Liver (tissue), 9 donors: ENCODE results near the gene SLC43A3. TPM values are rescaled to one million over a fixed set of nuclear protein-coding genes. Genes with fewer than 3 reads are reported as not detected.

Experiments used
- DNase-seq: peaks from one replicate; pipeline ENCODE4 v3.0.0-alpha.2; 2017; ENCODE audit warnings: low spot score
- H3K27ac ChIP-seq, 2 donors: one replicate each; pipeline ENCODE4 v1.7.0; 2013; ENCODE audit warnings: inconsistent platforms in 2 of 2, low read length in 2 of 2, control low read depth in 1 of 2, low read depth in 1 of 2, mild to moderate bottlenecking in 1 of 2
- H3K27me3 ChIP-seq, 4 donors: one replicate each; pipeline versions ENCODE4 v1.6.1 to v1.7.0; 2013; ENCODE audit warnings: low read length in 3 of 4, inconsistent platforms in 1 of 4, mild to moderate bottlenecking in 1 of 4, moderate library complexity in 1 of 4; ENCODE audit not compliant: control insufficient read depth in 4 of 4, insufficient read depth in 4 of 4
- H3K36me3 ChIP-seq, 4 donors: one replicate each; pipeline versions ENCODE4 v1.6.1 to v1.7.0; 2013; ENCODE audit warnings: low read length in 3 of 4, mild to moderate bottlenecking in 3 of 4, low read depth in 1 of 4, moderate library complexity in 1 of 4; ENCODE audit not compliant: control insufficient read depth in 4 of 4, insufficient read depth in 3 of 4
- H3K4me1 ChIP-seq, 4 donors: one replicate each; pipeline versions ENCODE4 v1.6.1 to v1.7.0; 2013; ENCODE audit warnings: low read length in 3 of 4, mild to moderate bottlenecking in 3 of 4, moderate library complexity in 1 of 4; ENCODE audit not compliant: control insufficient read depth in 4 of 4, insufficient read depth in 4 of 4
- H3K4me3 ChIP-seq, 3 donors: one replicate each; pipeline versions ENCODE4 v1.6.1 to v1.7.0; 2013; ENCODE audit warnings: low read length in 3 of 3, control low read depth in 1 of 3, low read depth in 1 of 3, mild to moderate bottlenecking in 1 of 3
- H3K9ac ChIP-seq, 2 donors: one replicate each; pipeline ENCODE4 v1.7.0; 2013; ENCODE audit warnings: low read length in 2 of 2, mild to moderate bottlenecking in 2 of 2, moderate library complexity in 2 of 2, control low read depth in 1 of 2, low read depth in 1 of 2
- H3K9me3 ChIP-seq, 4 donors: one replicate each; pipeline versions ENCODE4 v1.6.1 to v1.7.0; 2013; ENCODE audit warnings: low read length in 3 of 4; ENCODE audit not compliant: control insufficient read depth in 4 of 4
- ATF3 ChIP-seq: IDR thresholded peaks from 2 replicates; pipeline ENCODE4 v1.6.1; 2016; ENCODE audit warnings: antibody characterized with exemption
- CTCF ChIP-seq: fragments of 150-350 bp; IDR thresholded peaks from 2 replicates; pipeline ENCODE4 v1.5.1; 2017; ENCODE audit warnings: improper control_type of control experiment, low read depth, low read length; ENCODE audit not compliant: missing input control
- EGR1 ChIP-seq, 2 donors: IDR thresholded peaks; 2 replicates each; pipeline ENCODE4 v1.6.1; 2016 to 2018; ENCODE audit warnings: antibody characterized with exemption in 2 of 2, low read depth in 2 of 2
- FOXA1 ChIP-seq: IDR thresholded peaks from 2 replicates; pipeline ENCODE4 v1.6.1; 2016; ENCODE audit warnings: antibody characterized with exemption
- FOXA2 ChIP-seq: IDR thresholded peaks from 2 replicates; pipeline ENCODE4 v1.6.1; 2016; ENCODE audit warnings: antibody characterized with exemption
- GABPA ChIP-seq, 2 donors: IDR thresholded peaks in 1 of 2; conservative IDR thresholded peaks in 1 of 2; 2 replicates each; pipeline ENCODE4 v1.6.1; 2016; ENCODE audit warnings: antibody characterized with exemption in 2 of 2, mild to moderate bottlenecking in 1 of 2, moderate library complexity in 1 of 2
- HNF4A ChIP-seq, 2 donors: conservative IDR thresholded peaks; 2 replicates each; pipeline ENCODE4 v1.6.1; 2016; ENCODE audit warnings: antibody characterized with exemption in 2 of 2, mild to moderate bottlenecking in 2 of 2
- HNF4G ChIP-seq: IDR thresholded peaks from 2 replicates; pipeline ENCODE4 v1.6.1; 2016; ENCODE audit warnings: antibody characterized with exemption
- JUND ChIP-seq, 2 donors: IDR thresholded peaks; 2 replicates each; pipeline ENCODE4 v1.6.1; 2016; ENCODE audit warnings: antibody characterized with exemption in 2 of 2
- MAX ChIP-seq: IDR thresholded peaks from 2 replicates; pipeline ENCODE4 v1.6.1; 2016; ENCODE audit warnings: antibody characterized with exemption
- NR2F2 ChIP-seq: IDR thresholded peaks from 2 replicates; pipeline ENCODE4 v1.6.1; 2016; ENCODE audit warnings: antibody characterized with exemption
- RAD21 ChIP-seq, 2 donors: IDR thresholded peaks; 2 replicates each; pipeline ENCODE4 v1.6.1; 2016; ENCODE audit warnings: antibody characterized with exemption in 2 of 2, mild to moderate bottlenecking in 2 of 2
- REST ChIP-seq: IDR thresholded peaks from 2 replicates; pipeline ENCODE4 v1.6.1; 2016; ENCODE audit warnings: antibody characterized with exemption, mild to moderate bottlenecking
- RXRA ChIP-seq, 2 donors: IDR thresholded peaks; 2 replicates each; pipeline ENCODE4 v1.6.1; 2017 to 2018; ENCODE audit warnings: antibody characterized with exemption in 2 of 2, mild to moderate bottlenecking in 1 of 2
- SP1 ChIP-seq: IDR thresholded peaks from 2 replicates; pipeline ENCODE4 v1.6.1; 2018; ENCODE audit warnings: antibody characterized with exemption, mild to moderate bottlenecking
- TAF1 ChIP-seq: conservative IDR thresholded peaks from 2 replicates; pipeline ENCODE4 v1.6.1; 2016; ENCODE audit warnings: antibody characterized with exemption, mild to moderate bottlenecking
- YY1 ChIP-seq: IDR thresholded peaks from 2 replicates; pipeline ENCODE4 v1.6.1; 2016; ENCODE audit warnings: antibody characterized with exemption, mild to moderate bottlenecking
- ZBTB33 ChIP-seq: IDR thresholded peaks from 2 replicates; pipeline ENCODE4 v1.6.1; 2016; ENCODE audit warnings: antibody characterized with exemption
- WGBS: extraction: QIAGEN DNeasy Blood & Tissue Kit; methylation state at CpG from one replicate; pipeline ENCODE4 v1.1.7; 2013; 5-methylcytosine and 5-hydroxymethylcytosine counted together
- polyA plus RNA-seq, 2 donors: library from polyadenylated mRNA; stranded (reverse) in 1 of 2; unstranded in 1 of 2; fragments of 200-250 nt in 1 of 2; fragments of >200 nt in 1 of 2; fragmentation: Nextera tagmentation in 1 of 2; extraction: Ambion mirVana in 1 of 2; gene quantifications; one replicate each; pipeline versions ENCODE4 v1.2.1 to v1.2.3, GENCODE V29; 2013 to 2015
- total RNA-seq, 2 donors: library from RNA; depleted of rRNA; stranded (reverse); fragments of >200 nt; gene quantifications; one replicate each; pipeline ENCODE4 v1.2.3, GENCODE V29; 2014
- donor health status: healthy.
- donor health status: healthy.
- donor health status: healthy.
- donor health status: healthy.
- donor health status: healthy.

SLC43A3 gene
- total and polyA plus RNA-seq, 4 donors = 47.2 to 152 (median 93.0) TPM

- Histone ChIP-seq H3K4me3 (no peak overlapping the region), H3K9me3 (no peaks in the 10 kb centered on the region), H3K27me3 (no peaks in the 10 kb centered on the region), H3K27ac (peak overlapping the region; percentile 83 to 84), H3K9ac (no peak overlapping the region), H3K36me3 (no peaks in the 10 kb centered on the region), H3K4me1 (peaks cover 26 to 65% (median 57%) of the 10 kb centered on the region in 4 donors)
- DNase-seq = peak; percentile 91
- 20% methylated on average over 19 of the region's 19 CpGs for WGBS
- TF ChIP-seq YY1 = peak; percentile 90
- no peak for TF ChIP-seq FOXA1
- peak; percentile 63 to 74 for TF ChIP-seq RXRA (IDR thresholded peaks at IDR 0.05)
- TF ChIP-seq HNF4G = peak; percentile 61
- no peak for TF ChIP-seq TAF1
- peak; percentile 37 for TF ChIP-seq MAX
- no peak for TF ChIP-seq JUND (IDR thresholded peaks at IDR 0.05)
- peak; percentile 18 for TF ChIP-seq ATF3
- TF ChIP-seq GABPA (IDR thresholded peaks at IDR 0.05 in 1 of 2, conservative IDR thresholded peaks at IDR 0.05 in 1 of 2) = no peak
- TF ChIP-seq SP1 = peak; percentile 81
- peak; percentile 96 to 97 for TF ChIP-seq RAD21 (IDR thresholded peaks at IDR 0.05)
- TF ChIP-seq EGR1 (IDR thresholded peaks at IDR 0.05; ENCODE audit: low read depth in 2 of 2) = no peak
- no peak for TF ChIP-seq NR2F2
- TF ChIP-seq HNF4A (conservative IDR thresholded peaks at IDR 0.05) = peak; percentile 89 to 91
- TF ChIP-seq REST = no peak
- TF ChIP-seq ZBTB33 = no peak
- TF ChIP-seq FOXA2 = peak; percentile 31
- TF ChIP-seq CTCF = peak; percentile 99
Measured at GRCh38 chr11:57456960-57457642, 30.2 kb upstream of the SLC43A3 start.
